K562 (cell line): ENCODE results near the gene MTMR6. TPM values are rescaled to one million over a fixed set of nuclear protein-coding genes. Genes with fewer than 3 reads are reported as not detected.

Experiments
- ATAC-seq: fragments of 200-7000 bp; cut with Tn5 transposase; 3 replicates; pipeline ENCODE4 v1.9.1; 2020; ENCODE audit warnings: moderate library complexity
- BruUV-seq: library from RNA; stranded (reverse); fragments of 400-500 nt; replicated peaks from 2 replicates; lab custom pipeline; 2021; lab: Mats Ljungman, UMichigan
- CTCF ChIA-PET: fragments of 300-600 bp; formaldehyde crosslinking; extraction: SDS; loops from one replicate; lab custom pipeline; 2021; ENCODE audit warnings: low intra/inter-chr PET ratio; lab: Yijun Ruan, JAX
- POLR2A ChIA-PET: fragments of 300-600, 350-650 bp; sonication (Branson Sonifier 250); formaldehyde crosslinking; extraction: SDS; loops from one replicate; lab custom pipeline; 2021; ENCODE audit warnings: antibody characterized with exemption, inconsistent platforms; lab: Yijun Ruan, JAX
- DNase-seq, 4 experiments: peaks; one replicate each; pipeline versions ENCODE4 v3.0.0 to v3.0.0-alpha.2; 2011 to 2018; ENCODE audit warnings: low spot score in 3 of 4, mixed read lengths in 3 of 4; ENCODE audit errors: extremely low read depth in 1 of 4
- FAIRE-seq: peaks from 2 replicates; lab custom pipeline; 2011; peaks lifted over from hg19 to GRCh38; lab: Jason Lieb, UNC
- H2AFZ ChIP-seq: 2 replicates; pipeline ENCODE4 v1.6.0; 2011; ENCODE audit warnings: low read depth, low read length, control low read depth, inconsistent platforms
- H3K27ac ChIP-seq: fragments of 200-600 bp; 3 replicates; pipeline ENCODE4 v1.8.0; 2011; ENCODE audit warnings: low read depth, mild to moderate bottlenecking, control low read depth, inconsistent platforms, low read length, moderate library complexity, mixed read lengths; ENCODE audit errors: extremely low read depth
- H3K27me3 ChIP-seq, 2 experiments: fragments of 300-600 bp in 1 of 2; 2 replicates in 1 of 2; 3 replicates in 1 of 2; pipeline versions ENCODE4 v1.6.0 to v1.8.0; 2011; ENCODE audit warnings: inconsistent platforms in 2 of 2, low read length in 2 of 2, mild to moderate bottlenecking in 1 of 2, mixed read lengths in 1 of 2, moderate library complexity in 1 of 2; ENCODE audit not compliant: control insufficient read depth in 2 of 2, insufficient read depth in 2 of 2
- H3K36me3 ChIP-seq: fragments of 300-600 bp; 3 replicates; pipeline ENCODE4 v1.8.0; 2011; ENCODE audit warnings: mild to moderate bottlenecking, low read length, inconsistent platforms; ENCODE audit not compliant: control insufficient read depth, insufficient read depth
- H3K4me1 ChIP-seq, 2 experiments: fragments of 200-600 bp in 1 of 2; replicated peaks in 1 of 2; 2 replicates in 1 of 2; 3 replicates in 1 of 2; pipeline versions ENCODE4 v1.5.1 to v1.8.0; 2011; ENCODE audit warnings: inconsistent platforms in 2 of 2, low read length in 2 of 2, mild to moderate bottlenecking in 1 of 2, mixed read lengths in 1 of 2, moderate library complexity in 1 of 2; ENCODE audit not compliant: control insufficient read depth in 2 of 2, insufficient read depth in 2 of 2
- H3K4me2 ChIP-seq: 2 replicates; pipeline ENCODE4 v1.6.1; 2011; ENCODE audit warnings: low read length, control low read depth, inconsistent platforms, mixed read lengths; ENCODE audit not compliant: insufficient read depth
- H3K4me3 ChIP-seq: fragments of 200-600 bp; sonication (generic), shearing (Covaris generic); 2 replicates; pipeline ENCODE4 v1.5.1; 2016; ENCODE audit warnings: control low read depth, inconsistent platforms
- H3K79me2 ChIP-seq: fragments of 200-600 bp; 3 replicates; pipeline ENCODE4 v1.8.0; 2011; ENCODE audit warnings: low read length, inconsistent platforms; ENCODE audit not compliant: control insufficient read depth, insufficient read depth
- H3K9ac ChIP-seq, 2 experiments: 2 replicates each; pipeline versions ENCODE4 v1.6.0 to v1.6.1; 2011; ENCODE audit warnings: low read depth in 2 of 2, low read length in 2 of 2, control low read depth in 1 of 2, inconsistent platforms in 1 of 2, mild to moderate bottlenecking in 1 of 2, mixed read lengths in 1 of 2; ENCODE audit not compliant: insufficient read depth in 1 of 2
- H3K9me1 ChIP-seq: one replicate; pipeline ENCODE4 v1.6.0; 2011; ENCODE audit warnings: inconsistent platforms, mild to moderate bottlenecking, low read length, moderate library complexity; ENCODE audit not compliant: control insufficient read depth, insufficient read depth
- H3K9me3 ChIP-seq: replicated peaks from 2 replicates; pipeline ENCODE4 v1.5.1; 2011; ENCODE audit warnings: low read depth, low read length, inconsistent platforms; ENCODE audit not compliant: control insufficient read depth, insufficient read depth
- H4K20me1 ChIP-seq: replicated peaks from 2 replicates; pipeline ENCODE4 v1.6.1; 2011; ENCODE audit warnings: low read length, inconsistent platforms, mixed read lengths; ENCODE audit not compliant: control insufficient read depth, insufficient read depth
- EZH2 ChIP-seq: IDR thresholded peaks from 2 replicates; pipeline ENCODE4 v1.6.1; 2012; ENCODE audit warnings: low read depth, mild to moderate bottlenecking, inconsistent platforms, low read length, borderline replicate concordance
- GMEB1 ChIP-seq: fragments of 250-450 bp; sonication (Bioruptor Pico); IDR thresholded peaks from 2 replicates; pipeline ENCODE4 v1.4.0; 2020; ENCODE audit warnings: mild to moderate bottlenecking
- HBP1 ChIP-seq: fragments of 450-650 bp; formaldehyde crosslinking; IDR thresholded peaks from 2 replicates; pipeline ENCODE4 v1.4.0; 2022; ENCODE audit warnings: missing genetic modification characterization
- HMGXB4 ChIP-seq: sonication (generic); formaldehyde crosslinking; IDR thresholded peaks from 2 replicates; pipeline ENCODE4 v1.8.1; 2023; ENCODE audit warnings: mild to moderate bottlenecking, missing genetic modification reagents
- KDM5B ChIP-seq: fragments of 200-600 bp; sonication (generic); IDR thresholded peaks from 2 replicates; pipeline ENCODE4 v1.6.1; 2012; ENCODE audit warnings: low read depth, mild to moderate bottlenecking, moderate library complexity, low read length, control low read depth, inconsistent platforms; ENCODE audit not compliant: insufficient replicate concordance
- MTA1 ChIP-seq: fragments of 450-650 bp; IDR thresholded peaks from 2 replicates; pipeline ENCODE4 v1.6.1; 2017; ENCODE audit warnings: borderline replicate concordance
- RAD21 ChIP-seq, 2 experiments: fragments of 250-450 bp in 1 of 2; fragments of 450-650 bp in 1 of 2; sonication (Bioruptor Pico) in 1 of 2; formaldehyde crosslinking in 1 of 2; IDR thresholded peaks in 1 of 2; conservative IDR thresholded peaks in 1 of 2; 2 replicates each; pipeline versions ENCODE4 v1.4.0 to v1.8.0; 2020 to 2022; ENCODE audit warnings: mild to moderate bottlenecking in 2 of 2, moderate library complexity in 1 of 2
- TSC22D4 ChIP-seq: fragments of 450-650 bp; IDR thresholded peaks from 2 replicates; pipeline ENCODE4 v1.6.1; 2016; ENCODE audit warnings: missing genetic modification characterization, missing biosample characterization, control low read depth
- ZNF121 ChIP-seq: sonication (generic); formaldehyde crosslinking; conservative IDR thresholded peaks from 2 replicates; pipeline ENCODE4 v1.8.0; 2022; ENCODE audit warnings: missing genetic modification reagents
- WGBS: fragments of 100-300 bp; shearing (Covaris generic); methylation state at CpG from one replicate; pipeline ENCODE4 v1.1.6; 2016; ENCODE audit warnings: low coverage, mixed read lengths; ENCODE audit not compliant: insufficient coverage; ENCODE audit errors: missing lambda C conversion rate; 5-methylcytosine and 5-hydroxymethylcytosine counted together
- in situ Hi-C: fragments of 300-500 bp; cut with MboI; formaldehyde crosslinking; loops from 4 replicates; pipeline ENCODE4 v1.15.0; 2018; ENCODE audit warnings: inconsistent platforms, mixed read lengths
- intact Hi-C: fragments of 100-400 bp; cut with micrococcal nuclease; formaldehyde crosslinking; loops from 2 replicates; pipeline ENCODE4 v1.14.2; 2022
- polyA plus RNA-seq, 8 experiments: library from polyadenylated mRNA; depleted of rRNA in 4 of 8; stranded (reverse) in 5 of 8; unstranded in 3 of 8; fragments of >200 nt; fragmentation: Nextera tagmentation in 2 of 8; fragmentation: Illumina TruSeq in 1 of 8; extraction: Ambion mirVana in 2 of 8; extraction: Trizol in 1 of 8; gene quantifications; 2 replicates each; pipeline versions ENCODE4 v1.2.1 to v1.2.3, GENCODE V29; 2011 to 2014; ENCODE audit warnings: inconsistent platforms in 1 of 8, missing spikeins in 1 of 8
- total RNA-seq, 7 experiments: library from RNA; depleted of rRNA in 6 of 7; stranded (reverse); fragments of >200 nt in 6 of 7; fragmentation: Illumina TruSeq in 2 of 7; extraction: Trizol in 2 of 7; gene quantifications; 2 replicates each; pipeline versions ENCODE4 v1.2.1 to v1.2.3, GENCODE V29; 2011 to 2021; ENCODE audit warnings: low replicate concordance in 1 of 7

The MTMR6 gene
- total and polyA plus RNA-seq, 9 of the 15 experiments (the other 6 are each of a cell fraction or from before 2014, with no cell fraction given), result 3.9 to 10.8 (median 7.7) TPM

- no peak overlapping the region for H3K27ac ChIP-seq
- no TSS peak for BruUV-seq
- H2AFZ ChIP-seq, result no peak overlapping the region
- no peak overlapping the region for H3K9ac ChIP-seq
- ATAC-seq (no peak), DNase-seq (no peak), FAIRE-seq (no peak)
- intact Hi-C loops, result no loop called here
- WGBS, result 0% methylated on average over 6 of the region's 6 CpGs
- H3K27me3 ChIP-seq, result peaks cover 9 to 31% of the 10 kb centered on the region in 2 experiments
- no peak overlapping the region for H3K4me2 ChIP-seq
- CTCF ChIA-PET, result no interaction called here
- no peaks in the 10 kb centered on the region for H3K79me2 ChIP-seq
- H3K9me1 ChIP-seq, result no peaks in the 10 kb centered on the region
- in situ Hi-C loops, result no loop called here
- no peaks in the 10 kb centered on the region for H4K20me1 ChIP-seq
- H3K36me3 ChIP-seq, result no peaks in the 10 kb centered on the region
- TF ChIP-seq TSC22D4 (tag) (no peak), RAD21 (CRISPR knock-in tag; conservative IDR thresholded peaks at IDR 0.05 in 1 of 2, IDR thresholded peaks at IDR 0.05 in 1 of 2) (peak in 1 of 2 experiments; percentile 3; a peak in 1 of 4 replicates)
- no peak overlapping the region for H3K4me3 ChIP-seq
- H3K9me3 ChIP-seq, result no peaks in the 10 kb centered on the region
- POLR2A ChIA-PET, result interaction anchor here (0.7 kb wide), 1 partner anchor 532 kb away, joined by 3 read pairs; no protein-coding TSS in a partner anchor
- no peaks in the 10 kb centered on the region for H3K4me1 ChIP-seq
Measured at GRCh38 chr13:25214491-25215252, 72.6 kb downstream of the MTMR6 start.

- Histone ChIP-seq H2AFZ (no peak overlapping the region), H3K4me3 (no peak overlapping the region), H3K9ac (no peak overlapping the region), H3K9me1 (no peaks in the 10 kb centered on the region), H3K4me2 (no peak overlapping the region), H3K27me3 (peaks cover 7 to 32% of the 10 kb centered on the region in 2 experiments), H3K36me3 (no peaks in the 10 kb centered on the region), H3K27ac (no peak overlapping the region), H3K9me3 (no peaks in the 10 kb centered on the region), H4K20me1 (no peaks in the 10 kb centered on the region), H3K79me2 (no peaks in the 10 kb centered on the region), H3K4me1 (no peaks in the 10 kb centered on the region)
- ChIA-PET CTCF (no interaction called here), POLR2A (no interaction called here)
- WGBS, result 0% methylated on average over 2 of the region's 2 CpGs
- BruUV-seq, result no TSS peak
- FAIRE-seq (no peak), ATAC-seq (no peak), DNase-seq (no peak)
- intact Hi-C loops (no loop called here), in situ Hi-C loops (no loop called here)
- TF ChIP-seq KDM5B (no peak), HBP1 (CRISPR knock-in tag) (no peak), MTA1 (no peak), TSC22D4 (tag) (no peak), GMEB1 (CRISPR knock-in tag) (no peak), EZH2 (no peak), ZNF121 (CRISPR knock-in tag) (no peak), HMGXB4 (CRISPR knock-in tag) (no peak)
Measured at GRCh38 chr13:25213715-25214114, 73.6 kb downstream of the MTMR6 start.
